Measurements from ENCODE around the gene NEDD4.

DNA sequence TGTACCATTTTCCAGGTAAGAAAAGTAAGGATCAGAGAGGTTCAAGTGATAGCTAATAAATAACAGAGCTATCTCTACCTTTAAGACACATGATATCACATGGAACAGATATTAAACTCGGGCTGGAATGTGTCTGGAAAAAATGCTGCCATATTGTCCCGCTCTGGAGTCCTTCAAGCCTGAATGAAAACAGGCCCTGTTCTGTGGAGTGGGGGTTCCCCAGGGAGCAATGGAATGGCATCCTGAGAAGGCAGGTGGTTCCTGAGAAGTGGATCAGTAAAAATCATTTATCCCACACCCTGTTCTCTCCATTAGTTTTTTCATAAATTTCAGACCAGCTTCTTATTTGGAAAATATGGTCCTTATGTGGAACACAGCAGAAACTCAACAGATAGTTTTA, 193.2 kb downstream of the NEDD4 start:
- TF ChIP-seq RAD21 (IDR thresholded peaks at IDR 0.05; ENCODE audit: low read depth) (no peak), TAF1 (IDR thresholded peaks at IDR 0.05; ENCODE audit: low read depth) (no peak), TEAD4 (IDR thresholded peaks at IDR 0.05) (no peak), YY1 (IDR thresholded peaks at IDR 0.05; ENCODE audit: low read depth) (no peak), TCF12 (IDR thresholded peaks at IDR 0.05; ENCODE audit: low read depth) (no peak), EP300 (IDR thresholded peaks at IDR 0.05; ENCODE audit: borderline replicate concordance) (no peak), REST (IDR thresholded peaks at IDR 0.05; ENCODE audit: low read depth) (no peak), NFIC (IDR thresholded peaks at IDR 0.05) (no peak), CEBPB (IDR thresholded peaks at IDR 0.05) (no peak), CREB1 (IDR thresholded peaks at IDR 0.05; ENCODE audit: low read depth) (no peak), FOXM1 (IDR thresholded peaks at IDR 0.05; ENCODE audit: borderline replicate concordance, low read depth) (no peak), EGR1 (IDR thresholded peaks at IDR 0.05) (no peak)
- TF ChIP-seq, protein P1, sequence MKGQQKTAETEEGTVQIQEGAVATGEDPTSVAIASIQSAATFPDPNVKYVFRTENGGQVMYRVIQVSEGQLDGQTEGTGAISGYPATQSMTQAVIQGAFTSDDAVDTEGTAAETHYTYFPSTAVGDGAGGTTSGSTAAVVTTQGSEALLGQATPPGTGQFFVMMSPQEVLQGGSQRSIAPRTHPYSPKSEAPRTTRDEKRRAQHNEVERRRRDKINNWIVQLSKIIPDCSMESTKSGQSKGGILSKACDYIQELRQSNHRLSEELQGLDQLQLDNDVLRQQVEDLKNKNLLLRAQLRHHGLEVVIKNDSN (IDR thresholded peaks at IDR 0.05): no peak
- TF ChIP-seq, protein P2, sequence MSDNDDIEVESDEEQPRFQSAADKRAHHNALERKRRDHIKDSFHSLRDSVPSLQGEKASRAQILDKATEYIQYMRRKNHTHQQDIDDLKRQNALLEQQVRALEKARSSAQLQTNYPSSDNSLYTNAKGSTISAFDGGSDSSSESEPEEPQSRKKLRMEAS (IDR thresholded peaks at IDR 0.05): no peak

Data from Ishikawa (cell line).